H4 (cell line): Measurements from ENCODE around the gene STK32C. TPM values are rescaled to one million over a fixed set of nuclear protein-coding genes. Genes with fewer than 3 reads are reported as not detected.
"Not testable (repeated sequence)": the region's sequence is repeated elsewhere in the genome, so short reads cannot be mapped to it uniquely, and the experiment has no call there.

Experiments used
- DNase-seq: peaks from one replicate; pipeline ENCODE4 v3.0.0-alpha.2; 2015; ENCODE audit warnings: low spot score
- total RNA-seq: library from RNA; depleted of rRNA; stranded (reverse); fragments of >200 nt; shearing (Covaris generic); gene quantifications from 2 replicates; pipeline ENCODE4 v1.2.3, GENCODE V29; 2014

STK32C gene
- total RNA-seq, 1 experiment from 2014 or later = 13.8 TPM

DNA sequence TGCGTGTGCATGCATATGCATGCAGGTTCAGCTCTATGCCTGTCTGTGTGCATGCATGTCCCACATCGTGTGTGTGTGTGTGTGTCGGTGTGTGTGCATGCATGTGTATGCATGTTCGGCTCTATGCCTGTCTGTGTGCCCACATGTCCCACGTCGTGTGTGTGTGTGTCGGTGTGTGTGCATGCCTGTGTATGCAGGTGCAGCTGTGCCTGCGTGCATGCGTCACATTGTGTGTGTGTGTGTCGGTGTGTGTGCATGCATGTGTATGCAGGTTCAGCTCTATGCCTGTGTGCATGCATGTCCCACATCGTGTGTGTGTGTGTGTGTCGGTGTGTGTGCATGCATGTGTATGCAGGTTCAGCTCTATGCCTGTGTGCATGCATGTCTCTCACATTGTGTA lies 39.8 kb downstream of the STK32C start:
- DNase-seq = not testable (repeated sequence)

- no peak for DNase-seq
Observed at GRCh38 chr10:132266594-132267161, 41.1 kb downstream of the STK32C start.

- DNase-seq = no peak
Observed at GRCh38 chr10:132265890-132266496, 41.8 kb downstream of the STK32C start.

GRCh38 chr10:132264966-132265889 lies 42.5 kb downstream of the STK32C start:
- DNase-seq = no peak

GRCh38 chr10:132264306-132264950 lies 43.3 kb downstream of the STK32C start:
- no peak for DNase-seq

DNA sequence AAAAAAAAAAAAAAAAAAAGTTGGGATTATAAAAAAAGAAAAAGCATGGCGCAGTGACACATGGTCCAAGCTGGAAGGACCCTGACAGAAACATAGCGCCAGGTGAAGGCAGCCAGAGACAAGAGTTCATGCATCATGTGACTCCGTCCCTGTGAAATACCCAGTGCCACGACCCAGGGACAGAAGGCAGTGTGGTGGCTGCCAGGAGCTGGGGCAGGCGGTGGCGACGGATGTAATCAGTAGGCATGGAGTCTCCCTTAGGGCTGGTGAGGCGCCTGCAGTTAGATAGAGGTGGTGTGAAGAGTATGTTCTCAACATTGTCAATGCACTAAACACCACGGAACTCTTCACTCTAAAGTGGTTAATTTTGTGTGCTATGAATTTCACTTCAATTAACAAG lies 43.9 kb downstream of the STK32C start:
- no peak for DNase-seq

DNA sequence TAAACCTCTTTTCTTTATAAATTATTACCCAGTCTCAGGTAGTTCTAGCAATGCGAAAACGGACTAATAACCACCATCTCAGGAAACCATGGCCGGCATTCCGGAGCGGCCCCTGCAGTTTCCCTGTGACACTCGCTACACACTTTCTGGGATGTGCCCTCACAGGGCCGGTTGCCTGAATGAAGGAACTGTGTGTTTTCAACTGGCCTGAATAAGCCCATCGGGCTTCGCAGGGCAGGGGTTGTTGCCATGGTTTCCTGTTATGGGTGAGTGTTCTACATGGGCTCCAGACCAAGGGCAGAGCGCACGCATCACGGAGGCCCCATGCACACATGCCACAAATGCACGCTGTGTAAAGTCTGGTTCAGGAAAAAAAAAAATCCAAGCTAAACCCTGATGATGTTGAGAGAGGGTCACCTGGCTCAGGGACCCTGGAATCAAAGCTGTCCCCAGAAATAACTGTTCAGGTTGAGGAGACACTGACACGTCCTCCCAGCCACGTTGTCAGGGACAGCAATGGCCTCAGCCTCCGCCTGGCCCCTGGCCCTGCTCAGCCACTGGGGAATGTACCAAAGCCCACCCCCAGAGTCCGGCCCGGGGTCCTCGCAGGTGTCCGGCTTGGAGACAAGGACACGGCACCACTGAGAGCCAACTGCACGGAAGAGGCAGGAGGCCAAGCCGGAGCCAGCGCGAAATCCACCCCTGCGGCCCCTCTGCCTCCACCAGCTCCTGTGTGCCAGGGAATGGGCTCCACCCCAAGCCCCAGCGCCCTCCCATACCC lies 47.9 kb downstream of the STK32C start:
- DNase-seq = no peak

DNA sequence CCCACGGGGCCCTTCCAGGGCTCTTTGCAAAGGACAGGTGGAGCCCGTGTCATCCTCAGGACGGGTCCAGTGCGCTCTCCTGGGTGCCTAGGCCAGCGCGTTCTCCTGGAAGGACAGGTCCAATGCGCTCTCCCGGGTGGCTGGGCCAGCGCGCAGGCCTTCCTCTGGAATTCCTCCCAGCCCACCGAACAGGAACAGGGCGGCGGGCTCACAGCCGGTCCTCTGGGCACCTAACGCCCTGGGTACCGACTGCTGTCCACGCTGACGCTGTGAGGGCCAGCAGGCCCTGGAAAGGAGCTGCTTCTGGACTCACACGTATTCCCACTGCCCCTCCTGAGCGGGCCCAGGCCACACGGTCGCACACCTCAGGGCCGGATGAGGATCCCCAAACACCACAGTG lies 49.3 kb downstream of the STK32C start:
- DNase-seq = no peak

- DNase-seq = no peak
Observed at GRCh38 chr10:132257907-132258306, 49.8 kb downstream of the STK32C start.

GRCh38 chr10:132257271-132257670 lies 50.5 kb downstream of the STK32C start:
- peak; percentile 46 for DNase-seq

GRCh38 chr10:132256866-132257265 lies 50.9 kb downstream of the STK32C start:
- no peak for DNase-seq

- DNase-seq = no peak
Observed at GRCh38 chr10:132255489-132256344, 52.0 kb downstream of the STK32C start.

- DNase-seq = no peak
Observed at GRCh38 chr10:132254841-132255240, 52.9 kb downstream of the STK32C start.

DNA sequence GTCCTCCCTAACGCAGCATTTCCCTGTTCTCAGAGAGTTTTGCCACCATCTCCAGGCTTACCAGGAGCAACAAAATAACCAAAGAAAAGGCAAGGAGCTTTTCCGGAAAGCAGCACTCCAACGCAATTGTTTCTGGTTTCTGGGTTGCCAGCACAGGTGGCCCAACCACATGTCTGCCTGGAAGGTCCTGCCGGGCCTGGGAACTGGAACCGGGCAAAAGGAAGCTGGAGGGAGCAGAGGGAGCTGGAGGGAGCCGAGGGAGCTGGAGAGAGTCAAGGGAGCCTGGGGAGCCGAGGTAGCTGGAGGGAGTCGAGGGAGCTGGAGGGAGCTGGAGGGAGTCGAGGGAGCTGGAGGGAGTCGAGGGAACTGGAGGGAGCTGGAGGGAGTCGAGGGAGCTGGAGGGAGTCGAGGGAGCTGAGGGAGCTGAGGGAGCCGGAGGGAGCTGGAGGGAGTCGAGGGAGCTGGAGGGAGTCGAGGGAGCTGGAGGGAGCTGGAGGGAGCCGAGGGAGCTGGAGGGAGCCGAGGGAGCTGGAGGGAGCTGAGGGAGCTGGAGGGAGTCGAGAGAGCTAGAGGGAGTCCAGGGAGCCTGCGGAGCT lies 54.6 kb downstream of the STK32C start:
- DNase-seq = no peak

GRCh38 chr10:132252412-132252811 lies 55.3 kb downstream of the STK32C start:
- no peak for DNase-seq

GRCh38 chr10:132251928-132252327 lies 55.8 kb downstream of the STK32C start:
- no peak for DNase-seq

- DNase-seq = no peak
Observed at GRCh38 chr10:132250481-132251475, 57.0 kb downstream of the STK32C start.

GRCh38 chr10:132249824-132250375 lies 57.9 kb downstream of the STK32C start:
- DNase-seq = no peak
